ENCODE measurements around the gene NOC4L. TPM values are rescaled to one million over a fixed set of nuclear protein-coding genes. Genes with fewer than 3 reads are reported as not detected.

Gene NOC4L
- total RNA-seq, 3 donors from 2014 or later (not counting 1 experiment from before 2014, with no cell fraction given) = 21.0 to 30.2 (median 21.7) TPM

GRCh38 chr12:132166801-132167591 lies 22.7 kb downstream of the NOC4L start:
- no peak for TF ChIP-seq CTCF (IDR thresholded peaks at IDR 0.05)
- intact Hi-C loops (cut with micrococcal nuclease) = no loop called here
- peaks cover 0 to 10% of the 10 kb centered on the region in 2 donors for H3K4me1 Mint-ChIP-seq
- no peaks in the 10 kb centered on the region for H3K36me3 ChIP-seq (ENCODE audit: control insufficient read depth, insufficient read depth, low read length)
- WGBS (ENCODE audit: insufficient coverage) = 94% methylated on average over 9 of the region's 10 CpGs
- H3K27ac Mint-ChIP-seq = no peak overlapping the region
- H3K4me3 Mint-ChIP-seq = no peak overlapping the region
- no peak for DNase-seq
- no peaks in the 10 kb centered on the region for H3K9me3 ChIP-seq (ENCODE audit: control insufficient read depth, insufficient read depth, low read length)
- peaks cover 3 to 9% of the 10 kb centered on the region in 2 donors for H3K9me3 Mint-ChIP-seq
- no peak overlapping the region for H3K4me3 ChIP-seq (ENCODE audit: low read length)
- peaks cover 19% of the 10 kb centered on the region for H3K4me1 ChIP-seq (ENCODE audit: control insufficient read depth, insufficient read depth, low read length)
- H3K27me3 ChIP-seq (ENCODE audit: control insufficient read depth, insufficient read depth, low read length) = no peaks in the 10 kb centered on the region
- no peak overlapping the region for H3K27ac ChIP-seq (ENCODE audit: low read length)
- peaks cover 0 to 3% of the 10 kb centered on the region in 2 donors for H3K27me3 Mint-ChIP-seq (ENCODE audit: low read depth in 2 of 2)
- ATAC-seq = no peak
- no peaks in the 10 kb centered on the region for H3K36me3 Mint-ChIP-seq

- ATAC-seq (no peak), DNase-seq (no peak)
- Mint-ChIP-seq H3K27ac (no peak overlapping the region), H3K36me3 (no peaks in the 10 kb centered on the region), H3K4me1 (peaks cover 0 to 10% of the 10 kb centered on the region in 2 donors), H3K4me3 (no peak overlapping the region), H3K27me3 (ENCODE audit: low read depth in 2 of 2) (peaks cover 0 to 6% of the 10 kb centered on the region in 2 donors), H3K9me3 (peaks cover 3 to 9% of the 10 kb centered on the region in 2 donors)
- Histone ChIP-seq H3K4me1 (ENCODE audit: control insufficient read depth, insufficient read depth, low read length) (peaks cover 11% of the 10 kb centered on the region), H3K4me3 (ENCODE audit: low read length) (no peak overlapping the region), H3K9me3 (ENCODE audit: control insufficient read depth, insufficient read depth, low read length) (no peaks in the 10 kb centered on the region), H3K27ac (ENCODE audit: low read length) (no peak overlapping the region), H3K36me3 (ENCODE audit: control insufficient read depth, insufficient read depth, low read length) (no peaks in the 10 kb centered on the region), H3K27me3 (ENCODE audit: control insufficient read depth, insufficient read depth, low read length) (no peaks in the 10 kb centered on the region)
- intact Hi-C loops (cut with micrococcal nuclease) = no loop called here
- WGBS (ENCODE audit: insufficient coverage) = 64% methylated on average over 30 of the region's 30 CpGs
- TF ChIP-seq CTCF (IDR thresholded peaks at IDR 0.05) = no peak
Measured at GRCh38 chr12:132167611-132168310, 23.5 kb downstream of the NOC4L start.

GRCh38 chr12:132168311-132169031 lies 24.2 kb downstream of the NOC4L start:
- H3K4me1 Mint-ChIP-seq = peaks cover 0 to 5% of the 10 kb centered on the region in 2 donors
- no peak overlapping the region for H3K27ac Mint-ChIP-seq
- no peaks in the 10 kb centered on the region for H3K27me3 ChIP-seq (ENCODE audit: control insufficient read depth, insufficient read depth, low read length)
- intact Hi-C loops (cut with micrococcal nuclease) = no loop called here
- H3K4me3 ChIP-seq (ENCODE audit: low read length) = no peak overlapping the region
- no peaks in the 10 kb centered on the region for H3K36me3 ChIP-seq (ENCODE audit: control insufficient read depth, insufficient read depth, low read length)
- H3K4me3 Mint-ChIP-seq = no peak overlapping the region
- 93% methylated on average over 31 of the region's 31 CpGs for WGBS (ENCODE audit: insufficient coverage)
- TF ChIP-seq CTCF (IDR thresholded peaks at IDR 0.05) = no peak
- peaks cover 0 to 6% of the 10 kb centered on the region in 2 donors for H3K27me3 Mint-ChIP-seq (ENCODE audit: low read depth in 2 of 2)
- H3K9me3 ChIP-seq (ENCODE audit: control insufficient read depth, insufficient read depth, low read length) = no peaks in the 10 kb centered on the region
- ATAC-seq (no peak), DNase-seq (no peak)
- H3K4me1 ChIP-seq (ENCODE audit: control insufficient read depth, insufficient read depth, low read length) = peaks cover 4% of the 10 kb centered on the region
- no peak overlapping the region for H3K27ac ChIP-seq (ENCODE audit: low read length)
- H3K9me3 Mint-ChIP-seq = peaks cover 3 to 9% of the 10 kb centered on the region in 2 donors
- H3K36me3 Mint-ChIP-seq = no peaks in the 10 kb centered on the region
